Osteocyte (in vitro differentiated cells): Measurements from ENCODE around the gene ARHGAP27. TPM values are rescaled to one million over a fixed set of nuclear protein-coding genes. Genes with fewer than 3 reads are reported as not detected.
A peak's percentile ranks its signal among the peaks of the same experiment; 100 is the strongest.

Experiments
- DNase-seq: peaks from one replicate; pipeline ENCODE4 v3.0.0; 2021; ENCODE audit warnings: mixed read lengths; ENCODE audit not compliant: unreplicated experiment; ENCODE audit errors: extremely low spot score
- H3K27ac Mint-ChIP-seq: one replicate; pipeline ENCODE4 v1.8.0; 2021; ENCODE audit warnings: mild to moderate bottlenecking, mixed read lengths; ENCODE audit not compliant: unreplicated experiment
- H3K27me3 Mint-ChIP-seq: one replicate; pipeline ENCODE4 v1.8.0; 2021; ENCODE audit warnings: mixed read lengths; ENCODE audit not compliant: unreplicated experiment
- H3K36me3 Mint-ChIP-seq: one replicate; pipeline ENCODE4 v1.8.0; 2021; ENCODE audit warnings: mixed read lengths; ENCODE audit not compliant: unreplicated experiment
- H3K4me1 Mint-ChIP-seq: one replicate; pipeline ENCODE4 v1.8.0; 2021; ENCODE audit warnings: mixed read lengths; ENCODE audit not compliant: unreplicated experiment
- H3K4me3 Mint-ChIP-seq: one replicate; pipeline ENCODE4 v1.8.0; 2021; ENCODE audit warnings: mild to moderate bottlenecking, moderate library complexity, mixed read lengths; ENCODE audit not compliant: unreplicated experiment
- H3K9me3 Mint-ChIP-seq: one replicate; pipeline ENCODE4 v1.8.0; 2021; ENCODE audit warnings: mixed read lengths; ENCODE audit not compliant: unreplicated experiment
- CTCF ChIP-seq: fragments of 200-600 bp; sonication (generic); IDR thresholded peaks from 2 replicates; pipeline ENCODE4 v1.5.0; 2021; ENCODE audit warnings: antibody characterized with exemption, mild to moderate bottlenecking, moderate library complexity
- total RNA-seq: library from RNA; stranded (reverse); gene quantifications from 2 replicates; pipeline ENCODE4 v1.2.1, GENCODE V29; 2021

Gene ARHGAP27
- total RNA-seq, 1 donor from 2014 or later: 1.6 TPM

GRCh38 chr17:45430006-45430737, 2.5 kb downstream of the ARHGAP27 start:
- Mint-ChIP-seq H3K4me1 (peaks cover 34% of the 10 kb centered on the region), H3K27me3 (peaks cover 34% of the 10 kb centered on the region)

GRCh38 chr17:45429339-45430005, 3.2 kb downstream of the ARHGAP27 start:
- Mint-ChIP-seq H3K4me3 (no peak overlapping the region), H3K27me3 (peaks cover 34% of the 10 kb centered on the region)
- TF ChIP-seq CTCF: no peak

More at GRCh38 chr17:45430006-45430737, 2.5 kb downstream of the ARHGAP27 start:
- DNase-seq: no peak
- H3K27ac Mint-ChIP-seq: no peak overlapping the region
- H3K4me3 Mint-ChIP-seq: peak overlapping the region; percentile 65
- H3K36me3 Mint-ChIP-seq: peaks cover under 1% of the 10 kb centered on the region
- no peaks in the 10 kb centered on the region for H3K9me3 Mint-ChIP-seq
- TF ChIP-seq CTCF: no peak

GRCh38 chr17:45428931-45429338, 3.7 kb downstream of the ARHGAP27 start:
- H3K27ac Mint-ChIP-seq: no peak overlapping the region
- peaks cover 34% of the 10 kb centered on the region for H3K27me3 Mint-ChIP-seq
- no peaks in the 10 kb centered on the region for H3K9me3 Mint-ChIP-seq
- no peak for DNase-seq
- no peak overlapping the region for H3K4me3 Mint-ChIP-seq
- H3K4me1 Mint-ChIP-seq: peaks cover 34% of the 10 kb centered on the region
- no peak for TF ChIP-seq CTCF
- H3K36me3 Mint-ChIP-seq: no peaks in the 10 kb centered on the region

More at GRCh38 chr17:45429339-45430005, 3.2 kb downstream of the ARHGAP27 start:
- Mint-ChIP-seq H3K27ac (no peak overlapping the region), H3K4me1 (peaks cover 34% of the 10 kb centered on the region), H3K36me3 (no peaks in the 10 kb centered on the region), H3K9me3 (no peaks in the 10 kb centered on the region)
- DNase-seq: no peak

GRCh38 chr17:45428050-45428617, 4.5 kb downstream of the ARHGAP27 start:
- Mint-ChIP-seq H3K27ac (no peak overlapping the region), H3K36me3 (no peaks in the 10 kb centered on the region), H3K27me3 (peaks cover 40% of the 10 kb centered on the region), H3K4me3 (peak overlapping the region; percentile 46), H3K4me1 (peaks cover 33% of the 10 kb centered on the region), H3K9me3 (no peaks in the 10 kb centered on the region)
- peak; percentile 98 for TF ChIP-seq CTCF
- peak; percentile 95 for DNase-seq
